NOMO-1 treated with dmso at 0.1 percent for 144 hours (cell line): ENCODE measurements around the gene SGPL1.

Experiments used
- DNase-seq: peaks from one replicate; lab custom pipeline; 2025; ENCODE audit not compliant: unreplicated experiment; lab: John Stamatoyannopoulos, UW

Gene SGPL1

DNA sequence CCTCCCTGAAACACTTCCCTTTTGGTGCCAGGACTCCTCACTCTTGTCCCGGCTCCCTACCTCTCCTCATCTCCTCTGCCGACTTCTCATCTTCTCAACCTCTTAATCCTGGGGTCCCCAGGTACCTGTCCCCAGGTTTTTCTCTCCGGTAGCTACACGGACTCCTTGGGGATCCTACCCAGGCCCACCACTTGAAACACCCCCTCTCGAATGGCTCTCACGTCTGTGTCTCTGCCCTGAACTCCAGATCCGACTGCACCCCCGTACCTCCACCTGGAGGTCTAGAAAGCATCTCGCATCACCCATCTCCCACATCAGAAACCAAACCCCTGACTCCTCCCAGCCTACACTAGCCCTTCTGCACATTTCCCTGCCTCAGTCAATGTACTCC, 35.4 kb upstream of the SGPL1 start:
- no peak for DNase-seq

DNA sequence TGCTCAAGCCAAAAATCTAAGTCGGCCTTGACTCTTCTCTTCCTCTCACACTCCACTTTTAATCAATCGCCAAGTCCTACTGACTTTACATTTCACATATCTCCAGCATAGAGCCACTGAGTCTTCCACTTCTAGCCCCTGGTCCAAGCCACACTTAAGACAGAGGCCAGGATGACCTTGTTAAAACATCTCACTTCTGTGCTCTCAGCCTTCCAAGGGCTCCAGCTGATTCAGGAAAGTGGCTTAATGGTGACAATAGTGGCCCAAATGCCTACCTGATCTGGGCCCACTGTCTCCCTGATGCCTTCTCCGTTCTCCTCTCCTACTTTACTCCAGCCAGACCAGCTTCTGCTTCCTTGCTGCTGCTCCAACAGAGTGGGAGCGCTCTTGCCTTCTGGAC, 35.0 kb upstream of the SGPL1 start:
- DNase-seq, result no peak

- DNase-seq, result no peak
Measured at GRCh38 chr10:70781461-70782051, 34.2 kb upstream of the SGPL1 start.

- DNase-seq, result no peak
Measured at GRCh38 chr10:70782086-70782745, 33.5 kb upstream of the SGPL1 start.

DNA sequence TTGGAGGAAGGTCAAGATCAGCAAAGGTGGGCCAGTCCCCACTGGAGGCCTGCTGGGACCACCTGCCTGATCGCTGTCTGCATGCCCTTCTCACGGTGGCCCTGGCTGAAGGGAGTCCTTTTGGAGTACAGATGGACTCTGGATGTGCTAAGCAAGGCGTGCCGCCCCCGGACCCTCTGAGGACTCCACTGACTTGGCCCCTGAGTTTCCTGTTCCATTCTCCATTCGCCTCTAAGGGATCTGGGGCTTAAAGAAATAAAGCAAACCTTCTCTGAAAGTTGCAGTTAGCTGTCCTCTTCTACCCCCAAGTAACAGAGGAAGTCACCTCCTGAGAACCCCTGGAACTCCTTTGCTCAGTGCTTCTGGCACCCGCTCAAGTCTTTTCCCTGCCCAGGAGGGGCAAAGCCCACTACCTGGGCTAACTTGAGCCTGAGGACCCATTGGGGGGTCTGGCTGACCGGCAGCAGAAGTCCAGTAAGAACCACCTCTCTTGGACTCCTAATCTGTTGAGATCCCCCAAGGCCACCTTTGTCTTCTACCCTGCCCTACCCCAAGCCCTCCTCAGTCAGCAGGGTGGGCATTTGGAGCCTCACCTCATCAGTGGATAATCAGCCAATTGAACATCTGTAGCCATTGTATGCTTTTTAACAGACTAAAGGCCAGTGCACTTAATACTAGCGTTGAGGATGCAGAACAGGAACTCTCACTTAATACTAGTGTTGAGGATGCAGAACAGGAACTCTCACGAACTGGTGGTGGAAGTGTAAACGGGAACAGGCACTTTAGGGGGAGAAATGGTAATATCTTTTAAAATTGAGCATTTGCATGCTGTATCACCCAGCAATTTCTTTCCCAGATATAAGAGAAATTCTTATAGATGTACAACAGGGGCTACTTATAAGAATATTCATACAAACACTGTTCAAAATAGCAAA, 32.7 kb upstream of the SGPL1 start:
- DNase-seq, result no peak

- no peak for DNase-seq
Measured at GRCh38 chr10:70784016-70784415, 31.7 kb upstream of the SGPL1 start.

- DNase-seq, result no peak
Measured at GRCh38 chr10:70784471-70784870, 31.3 kb upstream of the SGPL1 start.

DNA sequence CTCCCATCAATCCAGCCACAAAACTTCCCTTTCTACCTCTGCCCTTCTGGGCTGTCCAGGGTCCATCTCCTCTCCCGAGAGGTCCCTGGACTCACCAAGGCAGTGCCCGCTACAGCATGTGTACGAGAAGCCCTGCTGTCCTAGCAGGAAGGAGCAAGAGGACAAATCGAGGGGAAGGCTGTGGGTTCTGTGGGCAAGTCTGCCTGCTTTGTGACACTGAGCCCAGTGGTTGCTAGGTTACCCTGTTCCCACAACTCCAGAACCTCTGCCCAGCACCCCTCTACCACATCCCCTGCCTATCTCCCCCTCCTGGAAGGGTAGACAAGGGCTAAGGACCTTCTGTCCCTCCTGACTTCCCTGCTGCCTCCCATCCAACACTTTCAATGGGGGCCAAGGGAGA, 30.6 kb upstream of the SGPL1 start, which contains the start of gene TBATA:
Gene TBATA (minus strand): TSS at position 188 of the 400 bp plus-strand sequence. CDS start 1,998 bp downstream, outside the sequence.
- no peak for DNase-seq

DNA sequence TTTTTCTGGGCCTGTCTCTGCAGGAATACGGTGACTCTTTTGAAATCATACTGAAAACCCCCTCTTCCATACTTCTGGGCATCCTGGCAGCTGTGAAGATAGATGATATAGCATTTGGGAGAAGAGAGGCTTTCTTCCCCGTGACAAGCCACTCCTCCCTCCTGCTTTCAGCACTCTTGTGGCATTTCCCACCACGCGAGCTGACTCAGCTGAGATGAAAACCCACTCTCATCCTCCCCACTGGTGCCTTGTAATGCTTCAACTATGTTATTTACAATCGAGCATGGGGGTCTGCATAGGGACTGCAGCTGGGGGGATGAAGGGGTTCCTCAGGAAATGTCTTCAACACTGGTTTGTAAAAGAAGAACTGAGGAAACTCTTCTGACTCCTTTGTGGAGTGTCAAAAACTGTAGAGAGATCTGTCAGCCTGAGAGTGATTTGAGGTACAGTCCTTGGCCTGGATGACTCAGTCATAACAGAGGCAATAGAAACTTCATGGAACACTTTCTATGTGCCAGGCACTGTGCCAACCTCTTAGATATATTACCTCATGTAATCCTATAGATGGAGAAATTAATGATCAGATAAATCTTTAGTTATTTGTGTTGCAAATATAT, 28.8 kb upstream of the SGPL1 start:
- DNase-seq, result no peak

DNA sequence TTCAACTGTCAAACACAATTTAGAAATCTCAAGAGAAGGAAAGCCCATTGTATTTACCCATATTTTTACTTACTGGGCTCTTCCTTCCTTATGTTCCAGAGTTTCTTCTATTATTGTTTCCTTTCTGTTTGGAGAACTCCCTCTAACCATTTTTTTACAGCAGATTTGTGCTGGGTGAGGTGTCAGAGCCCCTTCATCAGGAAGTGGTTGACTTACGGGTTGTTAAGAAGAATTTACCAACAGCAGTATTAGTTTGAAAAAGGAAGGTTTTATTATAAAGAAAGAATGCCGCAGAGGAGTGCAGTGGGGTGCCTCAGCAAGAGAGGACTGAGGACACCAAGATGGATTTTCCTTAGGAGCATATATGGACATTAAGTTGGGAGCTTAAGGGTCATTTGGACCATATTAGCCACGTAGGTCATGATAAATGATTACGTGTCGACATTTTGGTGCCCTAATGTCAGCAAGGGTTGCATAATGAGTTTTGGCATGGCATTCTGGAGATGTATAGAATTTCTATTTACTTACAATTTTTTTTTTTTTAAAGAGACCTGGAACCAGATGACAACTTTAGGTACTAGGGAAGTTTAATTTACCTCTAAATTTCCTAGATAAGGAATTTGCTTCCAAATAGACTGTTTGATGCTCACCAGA, 24.2 kb upstream of the SGPL1 start:
- DNase-seq, result no peak

GRCh38 chr10:70795613-70796012, 20.1 kb upstream of the SGPL1 start:
- no peak for DNase-seq

GRCh38 chr10:70797840-70798239, 17.9 kb upstream of the SGPL1 start:
- no peak for DNase-seq

DNA sequence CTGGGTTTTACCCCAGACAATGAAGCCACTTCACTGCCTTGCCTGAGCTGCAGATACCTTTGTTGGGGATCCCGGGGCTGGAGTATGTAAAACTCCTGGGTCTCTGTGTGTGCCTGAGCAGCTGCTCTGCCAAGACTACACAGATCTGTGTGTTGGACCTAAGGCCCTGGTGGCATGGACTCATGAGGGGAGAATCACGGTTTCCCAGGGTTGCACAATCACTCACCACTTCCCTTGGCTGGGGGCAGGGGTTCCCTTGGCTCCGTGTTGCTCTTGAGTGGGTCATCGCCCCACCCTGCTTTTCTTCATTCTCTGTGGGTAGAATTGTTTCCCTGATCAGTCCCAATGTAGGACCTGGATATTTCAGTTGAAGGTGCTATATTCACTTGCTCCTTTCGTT, 16.6 kb upstream of the SGPL1 start:
- no peak for DNase-seq

DNA sequence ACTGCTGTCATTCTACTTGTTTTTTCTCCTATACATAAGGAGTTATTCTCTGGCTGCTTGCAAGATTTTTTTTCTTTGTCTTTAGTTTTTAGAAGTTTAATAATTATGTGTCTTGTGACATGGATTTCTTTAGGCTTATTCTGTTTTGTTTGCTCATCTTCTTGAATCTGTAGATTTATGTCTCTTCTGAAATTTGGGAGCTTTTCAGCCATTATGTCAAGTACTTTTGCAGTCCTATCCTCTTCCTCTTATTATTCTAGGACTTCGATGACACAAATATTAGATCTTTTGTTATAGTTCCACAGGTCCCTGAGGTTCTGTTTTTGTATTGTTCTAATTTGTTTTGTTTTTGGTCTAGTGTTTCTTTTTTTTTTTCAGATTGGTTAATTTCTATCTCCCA, 13.9 kb upstream of the SGPL1 start:
- DNase-seq, result no peak

DNA sequence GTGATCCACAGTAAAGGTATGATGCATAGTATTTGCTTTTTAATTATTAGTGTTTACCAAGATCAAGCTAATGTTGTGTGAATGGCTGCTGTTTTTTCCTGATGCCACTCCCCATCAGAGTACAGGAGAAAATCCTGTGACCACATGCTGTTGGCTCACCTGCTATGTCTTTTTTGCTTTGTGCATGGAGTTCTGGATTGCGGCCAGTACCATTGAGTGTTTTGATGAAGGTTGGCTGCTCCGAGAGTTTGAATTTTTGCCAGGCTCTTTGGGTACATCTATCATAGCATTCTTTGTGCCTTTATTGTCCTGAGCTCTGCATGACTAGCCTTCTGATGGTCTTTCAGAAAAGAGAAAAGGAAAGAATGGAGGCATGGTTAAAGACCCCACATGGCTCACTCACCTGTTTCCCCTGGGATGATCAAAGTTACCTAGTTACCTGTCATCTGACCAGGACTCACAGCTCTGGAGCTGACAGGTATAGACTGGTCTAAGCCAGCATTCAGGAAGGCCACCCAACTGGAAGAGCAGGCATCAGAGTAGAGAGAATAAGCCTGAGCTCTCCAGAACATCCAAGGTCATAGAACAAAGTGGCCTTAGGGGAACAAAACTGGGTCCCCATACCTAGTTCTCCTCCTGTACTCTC, 11.8 kb upstream of the SGPL1 start:
- no peak for DNase-seq

GRCh38 chr10:70804421-70804808, 11.3 kb upstream of the SGPL1 start:
- DNase-seq, result no peak

DNA sequence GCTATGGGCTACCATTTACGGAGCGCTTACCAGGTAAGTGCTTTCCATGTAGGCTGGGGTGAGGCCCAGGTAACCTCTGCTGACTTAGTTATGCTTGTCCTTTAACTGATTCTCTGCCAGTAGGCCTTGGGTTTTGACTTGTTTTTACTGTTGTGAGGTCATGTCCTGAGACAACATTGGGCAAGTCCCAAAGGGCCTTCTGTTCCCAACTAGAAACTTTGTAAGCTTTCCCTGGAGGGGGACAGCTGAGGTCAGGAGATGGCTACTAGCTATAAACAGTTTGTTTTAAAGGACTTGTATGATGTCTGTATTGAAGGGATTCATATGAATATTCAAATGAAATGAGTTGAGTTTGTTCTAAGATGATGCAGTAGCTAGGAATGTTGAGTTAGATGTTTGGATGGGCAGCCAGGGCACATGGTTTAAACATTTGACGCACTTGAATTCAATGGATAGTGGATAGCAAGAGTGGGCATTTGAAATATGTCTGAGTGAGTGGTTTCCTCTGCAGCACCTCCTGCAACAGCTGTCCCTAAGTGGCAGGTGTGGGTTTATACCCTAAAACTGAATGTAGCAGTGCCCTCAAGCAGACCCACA, 10.0 kb upstream of the SGPL1 start:
- DNase-seq, result no peak

DNA sequence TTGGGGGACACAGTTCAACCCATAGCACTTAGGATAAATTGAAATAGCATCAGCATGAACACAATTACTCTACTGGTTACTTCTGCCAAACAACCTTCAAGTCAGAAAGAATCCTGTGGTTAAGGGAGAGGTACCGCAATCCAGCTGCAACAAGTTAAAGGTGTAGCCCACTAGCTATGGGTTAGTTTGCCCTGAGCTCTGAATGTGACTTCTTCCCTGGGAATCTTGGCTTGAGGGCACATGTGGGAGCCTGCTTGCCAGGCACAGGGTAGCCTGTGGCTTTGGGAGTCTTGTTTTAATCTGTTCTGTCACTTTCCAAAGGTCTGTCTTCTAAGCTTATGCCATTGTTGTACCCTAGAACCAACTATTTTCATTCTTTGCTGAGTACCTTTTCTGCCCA, 8.9 kb upstream of the SGPL1 start:
- no peak for DNase-seq

- no peak for DNase-seq
Measured at GRCh38 chr10:70807556-70807955, 8.2 kb upstream of the SGPL1 start.

DNA sequence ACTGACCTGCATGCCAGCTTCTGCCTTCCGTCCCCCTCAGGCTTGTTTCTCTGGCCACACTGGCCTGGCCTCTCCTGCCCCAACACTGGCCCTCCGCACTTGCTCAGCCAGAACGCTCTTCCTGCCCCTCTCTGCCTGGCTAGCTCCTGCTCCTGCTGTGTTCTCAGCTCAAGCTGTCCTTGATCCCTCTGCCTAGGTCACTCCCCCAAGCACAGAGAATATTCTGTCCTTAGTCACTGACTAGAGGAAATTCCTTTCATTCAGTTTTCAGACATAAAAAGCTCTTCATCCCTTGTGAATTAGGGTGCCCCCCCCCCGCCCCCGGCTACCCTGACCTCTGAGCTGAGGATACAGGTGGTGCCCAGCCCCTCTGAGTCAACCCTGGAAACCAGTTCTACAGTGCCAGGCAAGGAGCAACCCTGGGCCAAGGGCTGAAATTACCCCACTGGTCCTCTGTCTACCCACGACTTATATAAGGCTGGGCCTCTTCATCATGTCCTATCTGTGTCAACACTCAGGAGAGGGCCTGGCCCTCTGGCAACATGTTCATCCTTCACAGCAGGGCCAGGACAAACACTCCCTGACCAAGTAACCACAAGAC, 6.6 kb upstream of the SGPL1 start:
- DNase-seq, result no peak
